22Rv1 (cell line): ENCODE data around the gene GPR33.

Experiments
- CTCF ChIP-seq: fragments of 450-650 bp; IDR thresholded peaks from 2 replicates; pipeline ENCODE4 v1.5.1; 2017; ENCODE audit warnings: mild to moderate bottlenecking
- ZFX ChIP-seq: fragments of 450-650 bp; IDR thresholded peaks from 2 replicates; pipeline ENCODE4 v1.6.1; 2017; ENCODE audit warnings: antibody characterized with exemption, borderline replicate concordance

GRCh38 chr14:31484754-31485153 is 3.1 kb downstream of the GPR33 start:
- TF ChIP-seq CTCF, result no peak
- no peak for TF ChIP-seq ZFX
